Ovary (tissue), 9 donors: ENCODE measurements around the gene STK36. TPM values are rescaled to one million over a fixed set of nuclear protein-coding genes. Genes with fewer than 3 reads are reported as not detected.

ENCODE experiments used
- DNase-seq, 5 donors: peaks; one replicate each; pipeline ENCODE4 v3.0.0-alpha.2; 2019 to 2020
- H3K27ac ChIP-seq, 2 donors: fragments of 200-600 bp; one replicate each; pipeline versions ENCODE4 v1.5.1 to v1.8.0; 2019 to 2022
- H3K27me3 ChIP-seq: fragments of 200-600 bp; one replicate; pipeline ENCODE4 v1.8.0; 2022
- H3K36me3 ChIP-seq: fragments of 200-600 bp; sonication (generic); one replicate; pipeline ENCODE4 v1.5.1; 2019
- H3K4me1 ChIP-seq: one replicate; pipeline ENCODE4 v1.8.1; 2013; ENCODE audit warnings: mild to moderate bottlenecking, moderate library complexity; ENCODE audit not compliant: insufficient read depth
- H3K4me3 ChIP-seq: fragments of 200-600 bp; sonication (generic); one replicate; pipeline ENCODE4 v1.5.1; 2017
- H3K9me3 ChIP-seq, 2 donors: fragments of 200-600 bp in 1 of 2; sonication (generic) in 1 of 2; one replicate each; pipeline versions ENCODE4 v1.5.1 to v1.8.1; 2013 to 2019; ENCODE audit warnings: mild to moderate bottlenecking in 1 of 2, moderate library complexity in 1 of 2
- EP300 ChIP-seq: sonication (generic); formaldehyde crosslinking; IDR thresholded peaks from one replicate; pipeline ENCODE4 v1.6.1; 2017; ENCODE audit warnings: antibody characterized with exemption
- POLR2A ChIP-seq: fragments of 450-650 bp; IDR thresholded peaks from one replicate; pipeline ENCODE4 v1.6.1; 2017; ENCODE audit warnings: antibody characterized with exemption, mild to moderate bottlenecking, moderate library complexity
- WGBS, 3 donors: extraction: QIAGEN DNeasy Blood & Tissue Kit in 1 of 3; methylation state at CpG; one replicate each; pipeline versions ENCODE4 v1.1.5 to v1.1.7; 2013 to 2017; 5-methylcytosine and 5-hydroxymethylcytosine counted together
- intact Hi-C, 4 donors: fragments of 100-400 bp; cut with DNase I; formaldehyde crosslinking; loops; one replicate each; pipeline versions ENCODE4 v1.11.0 to v1.15.1; 2022 to 2023
- polyA plus RNA-seq, 2 donors: library from polyadenylated mRNA; stranded (reverse); fragments of 200-250 nt in 1 of 2; fragments of 350-450 nt in 1 of 2; fragmentation: Illumina TruSeq in 1 of 2; extraction: RNeasy Lipid Tissue Mini Kit (QIAGEN cat#74804) in 1 of 2; gene quantifications; one replicate each; pipeline ENCODE4 v1.2.3, GENCODE V29; 2013 to 2014
- total RNA-seq, 7 donors: library from RNA; depleted of rRNA in 2 of 7; stranded (reverse); fragments of >200 nt in 2 of 7; fragmentation: NEBNext Ultra II Directional in 3 of 7; extraction: Animal tissue kit (Norgen Biotek cat#: 25700) in 3 of 7; gene quantifications; one replicate each; pipeline versions ENCODE4 v1.1.0 to v1.2.4, GENCODE V29; 2016 to 2023
- TF ChIP-seq, protein P1 (sequence below), 3 donors: fragments of 450-650 bp in 2 of 3; fragments of 200-600 bp in 1 of 3; IDR thresholded peaks; one replicate each; pipeline versions ENCODE4 v1.5.1 to v1.8.0; 2016 to 2022; ENCODE audit warnings: antibody characterized with exemption in 3 of 3, mild to moderate bottlenecking in 1 of 3
- donor health status: DM: no; HTN: no; CAD: no; lungs with moderate emphysema.
- donor health status: DM: no; HTN: no; CAD: no.
- donor health status: Bipolar disorder and iron deficiency.
- donor health status: DM: yes; HTN: yes; CAD: no.
- donor health status: DM: no; HTN: no; CAD: no.
- donor health status: DM: yes; HTN: yes; CAD: no.

The STK36 gene
- total and polyA plus RNA-seq, 9 donors, result 26.8 to 93.2 (median 38.5) TPM

DNA sequence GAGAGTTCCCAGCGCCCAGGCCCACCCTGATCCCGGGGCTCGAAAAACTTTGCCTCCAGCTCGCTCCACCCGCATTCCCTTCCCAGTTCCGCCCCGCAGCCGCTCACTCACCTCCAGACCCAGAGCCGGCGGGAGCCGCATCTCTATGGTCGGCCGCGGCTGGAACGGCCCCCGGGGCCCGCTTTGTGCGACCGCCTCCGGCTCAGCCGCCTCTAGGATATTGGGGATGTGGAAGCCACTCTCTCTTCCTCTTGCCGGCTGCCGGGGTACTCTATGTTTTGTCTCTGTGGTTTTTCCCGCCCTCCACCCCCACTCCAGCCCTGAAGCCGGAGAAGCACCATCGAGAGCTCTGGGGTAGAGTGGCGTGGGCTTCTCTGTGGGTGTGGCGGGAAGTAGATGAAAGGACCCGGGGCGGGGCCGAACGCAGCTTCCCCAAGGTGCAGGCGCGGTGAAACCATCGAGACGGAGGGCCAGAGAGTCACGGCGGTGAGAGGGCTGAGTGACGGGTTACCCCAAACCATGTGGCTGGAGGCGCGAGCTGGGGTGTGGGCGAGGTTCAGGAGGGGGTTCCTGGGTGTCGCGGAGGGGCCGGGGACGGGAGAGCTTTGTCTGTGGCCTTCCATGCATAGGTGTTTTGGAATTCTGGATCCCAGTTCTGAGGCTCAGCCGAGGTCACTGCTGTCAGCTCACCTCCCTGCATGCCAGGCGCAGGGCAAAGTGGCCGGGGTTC lies 12.5 kb upstream of the STK36 start, which contains the start of the genes BCS1L and ZNF142:
TSS of gene BCS1L (plus strand) at position 426 of the 730 bp plus-strand sequence. CDS start 1,305 bp downstream, outside the sequence.
TSS of gene ZNF142 (minus strand) at position 366 of the 730 bp plus-strand sequence. CDS start 3,194 bp downstream, outside the sequence.
- Histone ChIP-seq H3K4me1 (peaks cover 7% of the 10 kb centered on the region), H3K27ac (no peak within 1 kb of the TSS), H3K27me3 (no peaks in the 10 kb centered on the region), H3K36me3 (no peaks in the 10 kb centered on the region), H3K9me3 (no peaks in the 10 kb centered on the region), H3K4me3 (peak within 1 kb of the TSS; percentile 97)
- TF ChIP-seq, protein P1, sequence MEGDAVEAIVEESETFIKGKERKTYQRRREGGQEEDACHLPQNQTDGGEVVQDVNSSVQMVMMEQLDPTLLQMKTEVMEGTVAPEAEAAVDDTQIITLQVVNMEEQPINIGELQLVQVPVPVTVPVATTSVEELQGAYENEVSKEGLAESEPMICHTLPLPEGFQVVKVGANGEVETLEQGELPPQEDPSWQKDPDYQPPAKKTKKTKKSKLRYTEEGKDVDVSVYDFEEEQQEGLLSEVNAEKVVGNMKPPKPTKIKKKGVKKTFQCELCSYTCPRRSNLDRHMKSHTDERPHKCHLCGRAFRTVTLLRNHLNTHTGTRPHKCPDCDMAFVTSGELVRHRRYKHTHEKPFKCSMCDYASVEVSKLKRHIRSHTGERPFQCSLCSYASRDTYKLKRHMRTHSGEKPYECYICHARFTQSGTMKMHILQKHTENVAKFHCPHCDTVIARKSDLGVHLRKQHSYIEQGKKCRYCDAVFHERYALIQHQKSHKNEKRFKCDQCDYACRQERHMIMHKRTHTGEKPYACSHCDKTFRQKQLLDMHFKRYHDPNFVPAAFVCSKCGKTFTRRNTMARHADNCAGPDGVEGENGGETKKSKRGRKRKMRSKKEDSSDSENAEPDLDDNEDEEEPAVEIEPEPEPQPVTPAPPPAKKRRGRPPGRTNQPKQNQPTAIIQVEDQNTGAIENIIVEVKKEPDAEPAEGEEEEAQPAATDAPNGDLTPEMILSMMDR (IDR thresholded peaks at IDR 0.05), result no peak
- TF ChIP-seq POLR2A (no peak), EP300 (no peak)
- WGBS, 3 donors, result 0 to 1% (median 1%) methylated on average over 49 of the region's 49 CpGs
- intact Hi-C loops, result loop anchor here in 1 of 4 donors (10.0 kb wide), 2 partner anchors 255 to 385 kb away; partner anchors contain the start of genes AAMP and PNKD
- DNase-seq, result peak; percentile 82 to 91 (median 83)

DNA sequence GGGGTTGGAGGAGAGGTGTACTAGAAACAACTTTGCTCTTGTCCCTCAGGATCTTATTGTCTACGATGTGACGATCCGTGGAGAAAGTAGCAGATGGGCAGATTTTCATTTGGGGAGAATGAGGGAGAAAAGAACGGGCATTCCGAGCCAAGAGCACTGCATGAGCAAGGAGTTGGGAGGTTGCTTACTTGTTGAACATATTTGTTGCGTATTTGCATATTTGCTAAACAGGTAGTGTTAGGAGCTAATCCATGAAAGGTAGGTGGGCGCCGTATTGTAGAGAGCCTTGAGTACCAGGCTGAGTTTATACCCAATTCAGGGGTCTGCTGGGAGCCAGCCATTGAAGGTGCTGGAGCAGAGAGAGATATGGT lies 11.9 kb upstream of the STK36 start:
- H3K4me3 ChIP-seq, result peak overlapping the region; percentile 97
- TF ChIP-seq POLR2A (no peak), EP300 (no peak)
- TF ChIP-seq, protein P1 (IDR thresholded peaks at IDR 0.05), result no peak
- no peak for DNase-seq
- no peaks in the 10 kb centered on the region for H3K36me3 ChIP-seq
- 9 to 15% (median 13%) methylated on average over 8 of the region's 8 CpGs for WGBS, 3 donors
- no peak overlapping the region for H3K27ac ChIP-seq
- no peaks in the 10 kb centered on the region for H3K9me3 ChIP-seq
- intact Hi-C loops, result loop anchor here in 1 of 4 donors (10.0 kb wide), 2 partner anchors 255 to 385 kb away; partner anchors contain the start of genes AAMP and PNKD
- no peaks in the 10 kb centered on the region for H3K27me3 ChIP-seq
- H3K4me1 ChIP-seq, result peaks cover 7% of the 10 kb centered on the region

DNA sequence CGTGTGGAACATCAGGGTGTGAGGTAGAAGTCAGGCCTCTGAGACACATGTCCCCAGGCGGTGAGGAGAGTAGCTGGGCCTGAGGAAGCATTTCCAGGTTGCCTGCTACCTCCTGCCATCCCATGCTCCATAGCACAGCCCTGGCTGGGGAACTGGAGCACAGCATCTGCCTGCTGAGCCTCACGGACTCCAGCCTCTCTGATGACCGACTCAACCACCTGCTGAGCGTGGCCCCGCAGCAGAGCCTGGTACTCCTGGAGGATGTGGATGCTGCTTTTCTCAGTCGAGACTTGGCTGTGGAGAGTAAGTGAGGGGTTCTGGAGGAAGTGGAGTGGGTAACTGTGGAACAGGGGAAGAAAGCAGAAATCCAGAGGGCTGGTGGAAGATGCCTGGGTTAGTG lies 9.5 kb upstream of the STK36 start:
- Histone ChIP-seq H3K27me3 (no peaks in the 10 kb centered on the region), H3K27ac (no peak overlapping the region), H3K36me3 (no peaks in the 10 kb centered on the region), H3K4me3 (no peak overlapping the region), H3K9me3 (no peaks in the 10 kb centered on the region), H3K4me1 (peaks cover 7% of the 10 kb centered on the region)
- intact Hi-C loops, result no loop called here
- TF ChIP-seq, protein P1 (IDR thresholded peaks at IDR 0.05), result no peak
- TF ChIP-seq EP300 (no peak), POLR2A (no peak)
- 78 to 81% (median 80%) methylated on average over 7 of the region's 7 CpGs for WGBS, 3 donors
- no peak for DNase-seq

DNA sequence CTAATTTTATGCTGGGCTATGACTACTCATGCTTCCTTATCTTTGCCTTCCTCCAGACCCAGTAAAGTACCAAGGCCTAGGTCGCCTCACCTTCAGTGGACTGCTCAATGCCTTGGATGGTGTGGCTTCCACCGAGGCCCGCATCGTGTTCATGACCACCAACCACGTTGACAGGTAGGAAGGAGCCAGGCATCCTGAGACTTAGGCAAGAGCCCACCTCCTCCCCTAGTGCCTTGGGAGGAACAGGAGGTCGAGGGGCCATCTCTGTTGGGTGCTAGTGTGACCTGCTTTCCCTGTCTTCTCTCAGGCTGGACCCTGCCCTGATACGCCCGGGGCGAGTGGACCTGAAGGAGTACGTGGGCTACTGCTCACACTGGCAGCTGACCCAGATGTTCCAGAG lies 9.1 kb upstream of the STK36 start:
- Histone ChIP-seq H3K4me1 (peaks cover 7% of the 10 kb centered on the region), H3K27me3 (no peaks in the 10 kb centered on the region), H3K4me3 (no peak overlapping the region), H3K27ac (no peak overlapping the region), H3K9me3 (no peaks in the 10 kb centered on the region), H3K36me3 (no peaks in the 10 kb centered on the region)
- 80 to 88% (median 85%) methylated on average over 10 of the region's 10 CpGs for WGBS, 3 donors
- no peak for DNase-seq
- TF ChIP-seq POLR2A, result no peak
- TF ChIP-seq, protein P1 (IDR thresholded peaks at IDR 0.05), result no peak
- no peak for TF ChIP-seq EP300
- intact Hi-C loops, result no loop called here
